ENCODE results near the gene RSF1.

RSF1 gene

DNA sequence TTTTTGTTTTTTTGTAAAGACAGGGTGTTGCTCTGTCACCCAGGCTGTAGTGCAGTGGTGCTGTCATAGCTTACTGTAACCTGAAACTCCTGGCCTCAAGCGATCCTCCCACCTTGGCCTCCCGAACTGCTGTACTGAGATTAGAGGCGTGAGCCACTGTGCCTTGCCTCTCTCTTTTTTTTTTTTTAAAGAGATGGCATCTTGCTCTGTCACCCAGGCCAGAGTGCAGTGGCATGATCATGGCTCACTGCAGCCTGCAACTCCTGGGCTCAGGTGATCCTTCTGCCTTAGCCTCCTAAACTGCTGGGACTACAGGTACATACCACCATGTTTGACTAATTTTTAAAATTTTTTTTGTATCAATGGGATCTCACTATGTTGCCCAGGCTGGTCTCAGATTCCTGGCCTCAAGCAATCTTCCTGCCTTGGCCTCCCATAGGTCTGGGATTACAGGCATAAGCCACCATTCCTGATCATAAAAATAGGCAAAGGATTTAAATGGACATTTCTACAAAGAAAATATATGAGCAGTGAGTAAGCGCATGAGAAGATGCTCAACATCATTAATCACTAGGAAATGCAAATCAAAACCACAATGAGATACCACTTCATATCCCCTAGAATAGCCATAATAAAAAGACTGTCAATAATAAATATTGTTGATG, 165.6 kb downstream of the RSF1 start:
- TF ChIP-seq, protein P1, sequence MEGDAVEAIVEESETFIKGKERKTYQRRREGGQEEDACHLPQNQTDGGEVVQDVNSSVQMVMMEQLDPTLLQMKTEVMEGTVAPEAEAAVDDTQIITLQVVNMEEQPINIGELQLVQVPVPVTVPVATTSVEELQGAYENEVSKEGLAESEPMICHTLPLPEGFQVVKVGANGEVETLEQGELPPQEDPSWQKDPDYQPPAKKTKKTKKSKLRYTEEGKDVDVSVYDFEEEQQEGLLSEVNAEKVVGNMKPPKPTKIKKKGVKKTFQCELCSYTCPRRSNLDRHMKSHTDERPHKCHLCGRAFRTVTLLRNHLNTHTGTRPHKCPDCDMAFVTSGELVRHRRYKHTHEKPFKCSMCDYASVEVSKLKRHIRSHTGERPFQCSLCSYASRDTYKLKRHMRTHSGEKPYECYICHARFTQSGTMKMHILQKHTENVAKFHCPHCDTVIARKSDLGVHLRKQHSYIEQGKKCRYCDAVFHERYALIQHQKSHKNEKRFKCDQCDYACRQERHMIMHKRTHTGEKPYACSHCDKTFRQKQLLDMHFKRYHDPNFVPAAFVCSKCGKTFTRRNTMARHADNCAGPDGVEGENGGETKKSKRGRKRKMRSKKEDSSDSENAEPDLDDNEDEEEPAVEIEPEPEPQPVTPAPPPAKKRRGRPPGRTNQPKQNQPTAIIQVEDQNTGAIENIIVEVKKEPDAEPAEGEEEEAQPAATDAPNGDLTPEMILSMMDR (IDR thresholded peaks at IDR 0.05; ENCODE audit: borderline replicate concordance, control extremely low read depth, extremely low read depth, insufficient read depth, missing control alignments) = no peak
- in situ Hi-C loops (cut with MboI; ENCODE audit: low sequenced_read_pairs, unreplicated experiment) = no loop called here
- DNase-seq (ENCODE audit: low spot score) = no peak

DNA sequence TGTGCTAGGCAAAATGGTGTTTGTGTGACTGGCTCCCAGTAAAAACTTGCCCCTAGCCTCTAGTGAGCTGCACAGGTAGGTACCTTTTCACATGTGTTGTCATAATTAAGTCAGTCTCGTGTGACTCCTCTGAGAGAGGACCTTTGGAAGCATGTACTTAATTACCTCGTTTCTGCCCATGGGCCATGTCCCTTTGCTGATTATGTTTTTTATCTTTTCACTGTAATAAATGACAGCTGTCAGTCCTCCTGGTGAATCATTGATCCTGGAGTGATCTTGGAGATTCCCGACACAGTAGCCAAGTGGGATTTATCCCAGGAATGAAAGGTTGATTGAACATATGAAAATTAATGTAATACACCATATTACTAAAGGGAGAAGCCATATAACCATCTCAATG, 170.4 kb downstream of the RSF1 start:
- in situ Hi-C loops (cut with MboI; ENCODE audit: low sequenced_read_pairs, unreplicated experiment) = no loop called here
- no peak for DNase-seq (ENCODE audit: low spot score)
- TF ChIP-seq, protein P1 (IDR thresholded peaks at IDR 0.05; ENCODE audit: borderline replicate concordance, control extremely low read depth, extremely low read depth, insufficient read depth, missing control alignments) = no peak

DNA sequence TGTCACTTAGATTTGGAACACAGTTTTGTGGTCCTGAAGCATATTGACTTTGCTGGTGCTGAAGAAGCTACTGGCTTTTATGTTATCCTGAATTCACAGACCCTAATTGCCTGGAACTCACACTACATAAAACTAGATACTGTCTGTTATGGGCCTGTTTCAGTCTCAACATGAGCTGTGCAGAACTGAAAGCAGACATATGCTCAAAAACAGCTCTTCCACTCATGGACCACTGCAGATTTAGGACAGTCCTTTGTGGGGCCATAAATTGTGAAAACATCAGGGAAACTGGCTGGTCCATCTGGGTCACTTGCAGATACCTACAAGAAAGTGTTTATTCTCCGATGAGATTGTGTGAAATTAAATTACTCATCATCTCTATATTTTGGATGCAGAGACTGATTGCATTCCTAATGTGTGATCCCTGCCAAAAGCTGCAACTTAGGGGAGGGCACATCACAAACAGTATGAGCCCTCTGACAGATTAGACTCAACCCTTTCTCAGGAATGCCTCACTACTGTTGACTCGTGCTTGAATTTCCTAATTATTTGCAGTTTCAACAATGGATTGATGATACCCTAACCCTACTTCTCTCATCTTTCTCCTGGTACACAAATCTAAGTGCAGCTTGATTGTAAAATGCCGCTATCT, 172.7 kb downstream of the RSF1 start:
- TF ChIP-seq, protein P1 (IDR thresholded peaks at IDR 0.05; ENCODE audit: borderline replicate concordance, control extremely low read depth, extremely low read depth, insufficient read depth, missing control alignments) = no peak
- in situ Hi-C loops (cut with MboI; ENCODE audit: low sequenced_read_pairs, unreplicated experiment) = no loop called here
- DNase-seq (ENCODE audit: low spot score) = no peak

DNA sequence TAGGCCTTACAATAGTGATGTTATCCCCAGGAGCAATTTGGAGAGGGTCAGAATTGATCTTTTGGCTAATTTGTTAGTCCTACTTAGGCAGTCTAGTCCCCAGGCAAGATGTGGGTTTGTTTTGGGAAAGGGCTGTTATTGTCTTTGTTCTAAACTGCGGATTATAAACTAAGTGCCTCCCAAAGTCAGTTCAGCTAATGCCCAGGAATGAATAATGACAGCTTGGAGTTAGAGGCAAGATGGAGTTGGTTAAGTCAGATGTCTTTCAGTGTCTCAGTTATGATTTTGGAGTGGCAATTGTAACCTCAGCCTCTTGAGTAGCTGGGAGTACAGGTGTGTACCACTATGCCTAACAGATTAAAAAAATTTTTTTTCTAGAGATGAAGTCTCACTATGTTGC, 175.6 kb downstream of the RSF1 start:
- no peak for DNase-seq (ENCODE audit: low spot score)
- in situ Hi-C loops (cut with MboI; ENCODE audit: low sequenced_read_pairs, unreplicated experiment) = no loop called here
- TF ChIP-seq, protein P1 (IDR thresholded peaks at IDR 0.05; ENCODE audit: borderline replicate concordance, control extremely low read depth, extremely low read depth, insufficient read depth, missing control alignments) = no peak

DNA sequence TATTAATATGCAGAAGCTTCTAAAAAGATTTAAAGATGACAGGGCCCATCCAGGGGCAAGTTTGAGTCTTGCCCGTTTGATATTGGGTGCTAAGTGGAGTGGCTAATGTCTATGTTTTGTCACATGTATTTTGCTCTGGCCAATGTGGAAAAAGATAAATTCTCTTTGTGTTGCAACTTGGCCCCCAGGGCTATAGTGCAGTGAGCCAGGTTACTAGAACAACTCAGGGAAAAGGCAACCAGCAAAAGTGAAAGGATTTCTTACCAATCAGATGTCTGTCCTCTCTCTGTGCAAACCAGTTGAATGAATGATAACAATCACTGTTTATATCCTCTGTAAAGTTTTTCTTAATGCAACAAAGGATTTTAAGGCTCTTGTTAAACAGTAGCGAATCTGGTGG, 178.3 kb downstream of the RSF1 start:
- TF ChIP-seq, protein P1 (IDR thresholded peaks at IDR 0.05; ENCODE audit: borderline replicate concordance, control extremely low read depth, extremely low read depth, insufficient read depth, missing control alignments) = no peak
- in situ Hi-C loops (cut with MboI; ENCODE audit: low sequenced_read_pairs, unreplicated experiment) = no loop called here
- no peak for DNase-seq (ENCODE audit: low spot score)

DNA sequence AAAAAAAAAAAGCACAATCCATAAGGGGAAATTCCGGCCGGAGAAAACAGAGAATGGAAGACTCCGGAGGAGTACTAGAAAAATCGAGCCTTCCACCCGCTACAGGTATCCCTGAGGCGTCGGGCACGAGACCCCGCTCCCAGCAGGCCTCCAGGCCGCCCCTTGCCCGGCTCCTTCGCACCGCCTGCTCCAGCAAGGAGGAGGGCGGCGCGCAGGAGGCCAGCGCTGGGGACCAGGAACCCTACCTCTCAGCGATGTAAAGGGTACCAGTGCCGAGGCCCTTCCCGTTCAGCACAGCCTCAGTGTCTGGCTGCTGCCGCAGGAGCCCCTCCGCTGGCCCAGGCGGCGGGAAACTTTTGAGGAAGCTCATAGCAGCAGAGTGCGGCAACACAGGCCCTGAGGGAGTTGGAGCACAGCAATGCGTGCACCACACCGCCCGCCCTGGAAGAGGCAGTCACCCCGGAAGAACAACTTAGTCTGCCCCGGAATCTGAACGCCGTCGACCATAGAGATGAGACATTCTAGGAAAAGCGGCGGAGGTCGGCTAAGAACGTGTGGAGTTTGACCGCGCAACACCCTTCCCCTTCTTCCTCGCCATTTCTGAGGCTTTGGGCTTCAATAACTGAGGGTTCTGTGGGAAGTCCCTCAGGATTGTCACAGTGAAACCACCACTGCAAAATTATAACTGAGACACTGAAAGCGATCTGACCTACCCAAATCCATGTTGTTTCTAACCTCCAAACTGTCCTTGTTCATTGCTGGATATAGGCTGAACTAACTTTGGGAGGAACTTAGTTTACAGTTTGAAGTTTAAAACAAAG, 183.0 kb downstream of the RSF1 start, which contains the start of gene CLNS1A:
Gene CLNS1A, minus strand, starts transcription at position 450 of the 821 bp plus-strand sequence. Its CDS starts 80 bp downstream, at position 370.
- in situ Hi-C loops (cut with MboI; ENCODE audit: low sequenced_read_pairs, unreplicated experiment) = no loop called here
- peak; percentile 88 for DNase-seq (ENCODE audit: low spot score)
- TF ChIP-seq, protein P1 (IDR thresholded peaks at IDR 0.05; ENCODE audit: borderline replicate concordance, control extremely low read depth, extremely low read depth, insufficient read depth, missing control alignments) = no peak

All from GM13976 (cell line).